Measurements from ENCODE around the gene PMF1.

The PMF1 gene

GRCh38 chr1:156193208-156193487, 19.7 kb upstream of the PMF1 start:
- Histone ChIP-seq H3K9me3 (ENCODE audit: control insufficient read depth, low read length) (no peaks in the 10 kb centered on the region), H2AFZ (peak overlapping the region; percentile 68), H3K4me2 (ENCODE audit: low read length) (peak overlapping the region; percentile 87), H3K36me3 (ENCODE audit: control insufficient read depth, insufficient read depth, low read length) (no peaks in the 10 kb centered on the region), H3K79me2 (peaks cover 23% of the 10 kb centered on the region), H3K4me1 (peaks cover 3% of the 10 kb centered on the region), H3K9ac (no peak overlapping the region), H3K4me3 (ENCODE audit: low read depth, low read length) (peak overlapping the region; percentile 95), H3K27me3 (ENCODE audit: control insufficient read depth, insufficient read depth, low read length) (no peaks in the 10 kb centered on the region), H3K27ac (peak overlapping the region; percentile 40)
- TF ChIP-seq, protein P1, sequence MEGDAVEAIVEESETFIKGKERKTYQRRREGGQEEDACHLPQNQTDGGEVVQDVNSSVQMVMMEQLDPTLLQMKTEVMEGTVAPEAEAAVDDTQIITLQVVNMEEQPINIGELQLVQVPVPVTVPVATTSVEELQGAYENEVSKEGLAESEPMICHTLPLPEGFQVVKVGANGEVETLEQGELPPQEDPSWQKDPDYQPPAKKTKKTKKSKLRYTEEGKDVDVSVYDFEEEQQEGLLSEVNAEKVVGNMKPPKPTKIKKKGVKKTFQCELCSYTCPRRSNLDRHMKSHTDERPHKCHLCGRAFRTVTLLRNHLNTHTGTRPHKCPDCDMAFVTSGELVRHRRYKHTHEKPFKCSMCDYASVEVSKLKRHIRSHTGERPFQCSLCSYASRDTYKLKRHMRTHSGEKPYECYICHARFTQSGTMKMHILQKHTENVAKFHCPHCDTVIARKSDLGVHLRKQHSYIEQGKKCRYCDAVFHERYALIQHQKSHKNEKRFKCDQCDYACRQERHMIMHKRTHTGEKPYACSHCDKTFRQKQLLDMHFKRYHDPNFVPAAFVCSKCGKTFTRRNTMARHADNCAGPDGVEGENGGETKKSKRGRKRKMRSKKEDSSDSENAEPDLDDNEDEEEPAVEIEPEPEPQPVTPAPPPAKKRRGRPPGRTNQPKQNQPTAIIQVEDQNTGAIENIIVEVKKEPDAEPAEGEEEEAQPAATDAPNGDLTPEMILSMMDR (IDR thresholded peaks at IDR 0.05) = no peak

DNA sequence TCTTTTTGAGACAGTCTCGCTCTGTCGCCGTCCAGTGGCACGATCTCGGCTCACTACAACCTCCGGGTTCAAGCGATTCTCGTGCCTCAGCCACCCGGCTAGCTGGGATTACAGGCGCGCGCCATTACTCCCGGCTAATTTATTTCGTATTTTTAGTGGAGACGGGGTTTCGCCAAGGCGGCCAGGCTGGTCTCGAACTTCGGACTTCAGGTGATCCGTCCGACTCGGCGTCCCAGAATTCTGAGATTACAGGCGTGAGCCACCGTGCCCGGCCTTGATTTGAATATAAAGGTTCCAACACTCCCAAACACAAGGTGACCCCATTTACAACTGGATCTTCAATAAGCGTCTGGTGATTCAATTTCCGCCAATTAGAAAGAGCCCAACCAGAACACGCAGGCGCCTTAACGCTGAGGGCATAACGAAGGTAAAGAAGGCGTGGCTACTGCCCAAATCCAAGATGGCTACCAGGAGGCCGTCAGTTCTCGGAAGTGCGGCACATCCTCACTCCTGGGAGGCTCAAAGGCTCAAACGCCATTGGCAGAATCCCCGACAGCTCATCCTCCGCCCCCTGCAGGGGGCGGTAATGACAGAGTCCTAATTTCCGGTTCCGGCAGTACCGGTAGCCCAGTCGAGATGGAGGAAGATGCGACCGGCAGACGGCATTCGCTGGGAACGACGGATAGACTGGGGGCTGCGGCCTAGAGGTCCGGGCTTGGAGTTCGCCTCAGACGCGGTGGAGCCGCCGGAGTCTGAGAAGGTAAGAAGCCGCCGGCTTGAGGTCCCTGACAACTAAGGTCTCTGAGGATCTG, 19.1 kb upstream of the PMF1 start, which contains the start of gene SLC25A44:
Gene SLC25A44, plus strand, starts transcription at position 617 of the 812 bp plus-strand sequence. CDS start 5,744 bp downstream, outside the sequence.
- H3K4me3 ChIP-seq (ENCODE audit: low read depth, low read length) = peak within 1 kb of the TSS; percentile 95
- H3K4me2 ChIP-seq (ENCODE audit: low read length) = peak within 1 kb of the TSS; percentile 87
- H3K9me3 ChIP-seq (ENCODE audit: control insufficient read depth, low read length) = no peaks in the 10 kb centered on the region
- H3K4me1 ChIP-seq = peaks cover 3% of the 10 kb centered on the region
- peaks cover 23% of the 10 kb centered on the region for H3K79me2 ChIP-seq
- peak within 1 kb of the TSS; percentile 76 for H2AFZ ChIP-seq
- H3K9ac ChIP-seq = peak within 1 kb of the TSS; percentile 37
- H3K27ac ChIP-seq = peak within 1 kb of the TSS; percentile 62
- H3K36me3 ChIP-seq (ENCODE audit: control insufficient read depth, insufficient read depth, low read length) = no peaks in the 10 kb centered on the region
- H3K27me3 ChIP-seq (ENCODE audit: control insufficient read depth, insufficient read depth, low read length) = no peaks in the 10 kb centered on the region
- TF ChIP-seq, protein P1 (IDR thresholded peaks at IDR 0.05) = peak; percentile 57

DNA sequence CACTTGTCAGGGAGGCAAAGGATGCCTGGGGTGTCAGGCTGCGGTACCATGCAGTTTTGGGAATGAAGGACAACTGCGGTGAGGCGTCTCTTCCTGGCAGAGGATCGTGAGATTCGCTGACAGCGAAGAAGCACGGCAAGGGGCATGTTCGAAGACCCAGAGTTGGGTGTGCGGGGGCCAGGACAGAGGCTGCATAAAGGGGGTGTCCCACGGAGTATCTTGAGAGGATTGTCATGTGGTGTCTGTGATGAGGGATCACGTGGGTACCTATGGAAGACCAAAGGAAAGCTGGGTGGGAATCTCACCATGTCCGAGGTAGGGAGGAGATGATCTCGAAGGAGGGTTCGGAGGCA, 18.5 kb upstream of the PMF1 start:
- no peaks in the 10 kb centered on the region for H3K9me3 ChIP-seq (ENCODE audit: control insufficient read depth, low read length)
- peak overlapping the region; percentile 87 for H3K4me2 ChIP-seq (ENCODE audit: low read length)
- TF ChIP-seq, protein P1 (IDR thresholded peaks at IDR 0.05) = no peak
- H3K79me2 ChIP-seq = peaks cover 23% of the 10 kb centered on the region
- no peaks in the 10 kb centered on the region for H3K27me3 ChIP-seq (ENCODE audit: control insufficient read depth, insufficient read depth, low read length)
- H3K4me1 ChIP-seq = peaks cover 3% of the 10 kb centered on the region
- H3K4me3 ChIP-seq (ENCODE audit: low read depth, low read length) = peak overlapping the region; percentile 95
- peak overlapping the region; percentile 62 for H3K27ac ChIP-seq
- H3K36me3 ChIP-seq (ENCODE audit: control insufficient read depth, insufficient read depth, low read length) = no peaks in the 10 kb centered on the region
- H3K9ac ChIP-seq = peak overlapping the region; percentile 37
- peak overlapping the region; percentile 76 for H2AFZ ChIP-seq

DNA sequence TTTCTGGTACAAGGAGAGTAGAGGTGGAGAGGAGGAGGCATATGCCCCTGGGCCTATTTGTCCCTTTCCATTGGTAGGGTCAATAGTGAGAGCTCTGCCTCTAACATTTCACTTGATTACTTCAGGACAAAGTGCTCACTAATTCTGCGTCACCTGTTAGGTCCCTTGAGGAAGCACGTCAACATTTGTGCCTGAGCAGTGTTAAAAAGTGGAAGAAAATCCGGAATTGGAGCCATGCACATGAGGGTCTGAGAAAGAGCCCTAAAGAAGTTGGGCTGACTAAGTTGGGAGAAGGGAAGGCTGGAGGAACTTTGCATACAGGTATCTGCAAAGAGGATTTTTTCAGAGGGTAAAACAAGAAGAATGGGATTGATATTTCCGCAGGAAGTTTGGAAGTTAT, 17.0 kb upstream of the PMF1 start:
- TF ChIP-seq, protein P1 (IDR thresholded peaks at IDR 0.05) = no peak
- no peak overlapping the region for H3K4me2 ChIP-seq (ENCODE audit: low read length)
- H3K79me2 ChIP-seq = peaks cover 23% of the 10 kb centered on the region
- no peak overlapping the region for H3K9ac ChIP-seq
- peaks cover 3% of the 10 kb centered on the region for H3K4me1 ChIP-seq
- no peak overlapping the region for H3K27ac ChIP-seq
- H3K9me3 ChIP-seq (ENCODE audit: control insufficient read depth, low read length) = no peaks in the 10 kb centered on the region
- H3K36me3 ChIP-seq (ENCODE audit: control insufficient read depth, insufficient read depth, low read length) = no peaks in the 10 kb centered on the region
- no peak overlapping the region for H3K4me3 ChIP-seq (ENCODE audit: low read depth, low read length)
- no peak overlapping the region for H2AFZ ChIP-seq
- H3K27me3 ChIP-seq (ENCODE audit: control insufficient read depth, insufficient read depth, low read length) = no peaks in the 10 kb centered on the region

DNA sequence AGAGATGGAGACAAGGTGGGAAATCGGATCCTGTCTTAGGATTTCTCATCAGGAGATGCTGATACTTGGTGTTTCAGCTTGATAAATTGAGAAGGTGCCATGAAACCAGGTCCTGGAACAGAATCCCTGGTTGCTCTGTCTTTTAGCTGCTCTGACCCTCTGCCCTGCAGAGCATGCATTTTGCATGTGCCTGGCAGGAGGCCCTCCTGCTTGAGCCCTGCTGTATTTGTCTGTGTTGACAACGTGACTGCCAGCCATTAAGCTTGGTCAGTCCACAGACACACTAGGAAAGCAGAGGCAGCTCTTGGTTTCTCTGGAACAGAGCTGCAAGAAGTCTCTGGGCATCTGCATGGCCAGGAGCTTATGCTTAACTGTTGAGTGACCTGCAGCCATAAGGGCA, 16.4 kb upstream of the PMF1 start:
- H3K4me2 ChIP-seq (ENCODE audit: low read length) = no peak overlapping the region
- no peaks in the 10 kb centered on the region for H3K27me3 ChIP-seq (ENCODE audit: control insufficient read depth, insufficient read depth, low read length)
- H3K9me3 ChIP-seq (ENCODE audit: control insufficient read depth, low read length) = no peaks in the 10 kb centered on the region
- peaks cover 23% of the 10 kb centered on the region for H3K79me2 ChIP-seq
- no peak overlapping the region for H2AFZ ChIP-seq
- no peak overlapping the region for H3K27ac ChIP-seq
- H3K4me1 ChIP-seq = peaks cover 3% of the 10 kb centered on the region
- TF ChIP-seq, protein P1 (IDR thresholded peaks at IDR 0.05) = no peak
- no peak overlapping the region for H3K4me3 ChIP-seq (ENCODE audit: low read depth, low read length)
- no peaks in the 10 kb centered on the region for H3K36me3 ChIP-seq (ENCODE audit: control insufficient read depth, insufficient read depth, low read length)
- H3K9ac ChIP-seq = no peak overlapping the region

All from parathyroid adenoma (tissue), 2 donors.